NCI-H524 treated with DMSO at 0.1 percent for 48 hours (cell line): ENCODE results near the gene SLC6A9.

Experiments
- DNase-seq: peaks from one replicate; lab custom pipeline; 2025; lab: John Stamatoyannopoulos, UW

Gene SLC6A9

GRCh38 chr1:44002165-44002564 is 29.1 kb downstream of the SLC6A9 start:
- no peak for DNase-seq

DNA sequence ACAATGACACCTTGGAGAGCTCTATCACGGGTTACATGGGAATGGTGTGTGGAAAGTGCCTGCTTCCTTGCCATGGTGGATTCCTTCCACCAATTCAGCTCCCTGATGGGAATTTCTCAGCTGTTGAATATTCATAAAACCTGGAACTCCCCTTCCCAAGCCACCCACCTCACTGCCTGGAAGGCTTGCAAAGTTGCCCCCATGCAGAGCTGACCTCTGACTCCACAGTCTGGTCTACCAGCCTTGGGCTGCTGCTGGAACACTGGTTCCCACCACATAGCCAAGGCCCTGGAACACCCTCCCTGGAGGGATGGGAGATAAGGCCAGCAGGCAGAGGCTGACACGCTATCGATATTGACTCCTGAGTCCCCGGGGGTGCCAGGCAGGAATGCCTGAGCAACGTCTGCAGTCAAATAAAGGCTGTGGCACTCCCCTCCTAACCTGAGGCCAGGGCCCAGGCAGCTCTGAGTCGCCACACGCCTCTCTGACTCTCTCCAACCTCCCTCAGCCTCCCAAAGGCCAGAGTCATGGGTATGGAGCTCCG is 31.1 kb downstream of the SLC6A9 start:
- no peak for DNase-seq

- no peak for DNase-seq
These were observed 31.8 kb downstream of the SLC6A9 start for GRCh38 chr1:43999455-43999854.

DNA sequence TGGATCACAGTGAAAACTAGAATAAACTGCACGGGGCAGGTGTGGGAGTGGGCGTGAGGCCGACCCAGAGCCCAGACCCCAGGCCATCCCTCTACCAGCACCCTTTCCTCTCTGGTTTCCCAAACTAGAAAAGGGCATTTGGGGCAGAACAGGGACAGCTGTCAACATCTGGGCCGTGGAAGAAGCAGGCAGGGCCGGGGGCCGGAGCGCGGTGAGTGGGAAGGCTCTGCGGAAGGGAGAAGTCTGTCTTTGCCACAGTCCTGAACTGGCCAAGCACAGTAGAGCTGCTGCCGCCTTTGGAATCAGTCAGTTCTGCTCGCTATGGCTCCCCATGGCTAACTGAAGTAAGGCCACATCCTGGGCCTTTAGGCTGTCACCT is 33.3 kb downstream of the SLC6A9 start:
- DNase-seq, result no peak

DNA sequence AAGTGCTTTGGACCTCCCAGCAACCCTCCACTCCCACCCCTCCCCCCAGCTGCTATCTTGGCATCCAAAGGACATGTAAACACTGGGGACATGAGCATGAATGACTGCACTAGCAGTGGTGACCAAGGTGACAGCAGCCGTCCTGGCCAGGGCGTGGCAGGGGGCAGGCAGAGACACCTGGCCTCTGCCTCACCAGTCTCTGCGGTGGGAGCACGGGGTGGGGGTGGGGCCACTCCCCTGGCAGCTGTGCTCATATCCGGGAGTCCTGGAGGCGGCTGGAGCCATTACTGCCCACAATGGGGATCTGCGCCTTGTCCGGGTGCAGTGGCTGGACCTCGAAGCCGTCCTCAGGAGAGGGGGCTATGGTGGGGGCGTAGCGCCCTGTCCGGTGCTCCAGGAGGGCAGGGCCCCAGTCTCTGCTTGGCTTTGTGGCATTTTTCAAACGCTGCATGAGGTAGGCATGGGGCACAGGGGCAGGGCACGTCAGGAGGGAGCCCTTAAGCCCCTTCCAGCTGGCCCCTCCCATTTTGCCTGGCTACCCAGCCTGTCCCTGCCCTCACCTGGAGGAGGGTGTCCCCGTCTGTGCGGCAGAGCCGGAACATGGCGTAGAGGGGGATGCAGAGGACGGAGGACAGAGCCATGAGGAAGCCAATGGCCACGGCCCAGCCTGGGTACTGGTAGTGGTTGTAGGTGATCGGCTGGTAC is 33.8 kb downstream of the SLC6A9 start:
- no peak for DNase-seq

DNA sequence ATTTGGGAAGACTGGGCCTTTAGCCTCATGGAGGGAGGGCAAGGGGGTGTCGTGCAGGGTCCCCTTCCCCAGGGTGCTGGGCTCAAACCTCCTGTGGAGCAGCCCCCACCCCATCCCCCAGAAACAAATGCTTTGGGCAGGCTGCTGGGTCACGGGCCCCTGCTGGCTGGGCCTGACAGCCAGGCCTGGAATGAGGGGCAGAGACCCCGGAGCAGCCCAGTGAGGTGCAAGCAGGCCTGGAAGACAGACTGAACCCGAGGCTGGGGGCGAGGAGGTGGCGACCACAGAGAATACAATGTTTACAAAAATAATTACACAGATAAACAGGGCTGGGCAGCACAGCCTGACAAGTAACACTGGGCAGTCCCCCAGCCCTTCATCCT is 34.5 kb downstream of the SLC6A9 start:
- DNase-seq, result no peak

DNA sequence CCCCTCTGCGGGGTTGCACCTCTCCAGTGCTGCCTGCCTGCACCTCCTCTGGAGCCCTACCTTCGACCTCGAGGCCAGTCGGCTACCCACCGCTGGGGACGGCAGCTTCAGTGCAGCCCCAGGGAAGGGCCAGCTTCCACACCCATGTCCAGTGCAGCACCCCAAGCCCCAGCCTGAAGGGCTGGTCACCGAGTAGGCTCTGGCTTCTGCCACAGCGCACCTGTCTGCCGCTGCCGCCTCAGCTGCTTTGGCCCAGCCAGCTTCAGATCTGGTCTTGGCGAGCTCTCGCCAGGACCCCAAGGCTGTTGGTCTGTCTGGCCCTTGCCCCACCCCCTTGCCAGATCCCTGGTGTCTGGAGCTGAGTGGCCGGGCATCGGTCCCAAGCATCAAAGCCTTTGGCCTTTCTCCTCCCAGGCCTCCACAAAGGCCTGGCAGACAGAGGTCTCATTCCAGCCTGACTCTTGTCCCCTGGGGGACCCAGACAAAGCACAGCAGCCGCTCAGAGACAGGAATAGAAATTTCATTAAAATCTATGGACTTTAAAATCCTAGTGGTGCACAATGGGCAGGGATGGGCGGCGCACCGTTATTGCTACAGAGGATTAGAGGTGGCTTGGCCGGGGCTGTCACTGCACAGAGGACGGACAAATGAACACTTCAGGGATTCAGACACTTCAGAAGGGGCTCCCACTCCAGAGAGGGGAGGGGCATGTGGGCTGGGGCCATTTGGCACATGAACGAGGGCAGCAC is 35.1 kb downstream of the SLC6A9 start:
- DNase-seq, result no peak

- no peak for DNase-seq
These were observed 36.2 kb downstream of the SLC6A9 start for GRCh38 chr1:43994794-43995790.

DNA sequence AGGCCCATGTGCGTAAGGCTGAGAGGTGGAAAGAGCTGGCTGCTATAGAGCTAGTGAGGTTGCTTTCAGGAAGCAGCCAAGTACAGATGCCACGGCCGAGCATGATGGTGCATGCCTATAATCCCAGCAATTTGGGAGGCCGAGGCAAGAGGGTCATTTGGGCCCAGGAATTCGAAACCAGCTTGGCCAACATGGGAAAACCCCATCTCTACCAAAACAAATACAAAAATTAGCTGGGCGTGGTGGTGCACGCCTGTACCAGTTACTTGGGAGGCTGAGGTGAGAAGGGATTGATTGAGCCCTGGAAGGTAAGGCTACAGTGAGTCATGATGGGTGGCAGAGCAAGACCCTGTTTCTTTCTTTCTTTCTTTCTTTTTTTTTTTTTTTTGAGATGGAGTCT is 37.2 kb downstream of the SLC6A9 start:
- no peak for DNase-seq

GRCh38 chr1:43993206-43993914 is 37.9 kb downstream of the SLC6A9 start:
- DNase-seq, result no peak

DNA sequence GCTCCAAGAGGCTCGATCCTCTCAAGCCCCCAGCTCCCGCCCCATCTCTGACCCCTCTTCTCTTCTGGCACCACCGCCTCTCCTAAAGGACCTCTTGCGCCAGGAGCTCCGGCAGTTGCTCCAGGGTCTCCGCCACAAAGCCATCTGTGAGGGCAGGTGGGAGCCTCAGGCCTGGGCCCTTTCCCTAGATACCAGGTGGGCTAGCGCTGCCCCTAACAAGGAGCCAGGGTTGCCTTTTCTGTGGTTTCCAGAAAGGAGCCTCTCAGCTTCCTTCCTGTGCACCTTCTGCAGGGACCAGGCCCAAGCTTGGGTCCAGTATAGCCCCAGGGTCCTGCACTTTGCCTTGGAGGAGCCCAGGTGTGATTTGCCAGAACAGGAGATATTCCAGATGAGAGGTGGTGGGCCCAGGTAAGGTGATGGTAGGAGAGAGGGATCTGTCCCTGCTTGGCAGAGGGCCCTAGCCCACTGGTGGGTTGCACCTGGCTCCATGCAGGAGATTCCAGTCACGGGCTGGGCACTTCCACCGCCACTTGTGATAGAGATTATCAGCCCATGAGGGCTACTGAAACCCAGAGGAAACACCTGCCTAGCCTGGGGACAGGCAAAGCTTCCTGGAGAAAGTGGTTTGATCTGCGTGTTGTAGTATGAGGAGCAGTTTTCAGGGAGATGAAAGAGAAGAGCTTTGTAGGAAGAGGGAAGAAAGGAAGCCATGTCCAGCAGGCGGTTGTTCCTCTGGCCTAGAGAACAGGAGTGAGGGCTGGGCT is 38.8 kb downstream of the SLC6A9 start:
- DNase-seq, result no peak

DNA sequence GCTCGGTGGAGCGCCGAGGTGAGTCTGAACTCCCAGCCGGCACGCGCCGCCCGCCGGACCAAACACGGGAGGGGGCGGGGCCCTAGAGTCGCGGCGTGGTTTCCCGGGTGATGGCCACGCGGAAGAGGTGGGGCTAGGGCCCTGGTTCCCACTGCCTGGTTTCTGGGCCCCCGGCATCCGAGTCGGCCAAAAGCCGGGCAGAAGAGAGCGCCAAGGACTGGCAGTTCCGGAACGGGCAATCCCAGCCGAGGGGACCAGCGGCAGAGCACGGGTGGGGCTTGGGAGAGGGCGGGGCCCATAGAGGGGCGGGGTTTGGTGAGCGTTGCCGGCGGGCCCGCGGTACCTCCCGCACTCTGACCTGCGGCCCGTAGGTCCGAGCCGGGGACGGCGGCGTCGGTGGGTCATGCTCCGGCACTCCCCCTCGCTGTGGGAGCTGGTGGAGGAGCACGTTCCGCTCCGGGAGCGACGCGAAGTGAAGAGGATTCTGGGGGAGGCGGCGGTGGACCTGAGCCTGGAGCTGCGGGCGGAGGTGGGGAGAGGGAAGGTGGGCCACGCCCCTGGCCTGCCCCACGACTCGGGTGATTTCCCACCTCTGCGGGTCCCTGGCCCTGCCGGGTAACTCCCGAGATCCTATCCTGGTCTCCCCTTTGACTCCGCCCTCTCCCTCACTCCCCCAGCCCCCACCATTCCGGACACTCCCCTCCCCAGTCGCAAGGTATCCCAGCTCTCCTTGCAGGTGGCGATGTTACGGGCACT is 39.6 kb downstream of the SLC6A9 start, which contains the start of gene CCDC24:
TSS of gene CCDC24 (plus strand) at position 124 of the 756 bp plus-strand sequence. CDS start at position 404, 280 bp downstream.
- no peak for DNase-seq

GRCh38 chr1:43991200-43991475 is 40.1 kb downstream of the SLC6A9 start:
- DNase-seq, result no peak

DNA sequence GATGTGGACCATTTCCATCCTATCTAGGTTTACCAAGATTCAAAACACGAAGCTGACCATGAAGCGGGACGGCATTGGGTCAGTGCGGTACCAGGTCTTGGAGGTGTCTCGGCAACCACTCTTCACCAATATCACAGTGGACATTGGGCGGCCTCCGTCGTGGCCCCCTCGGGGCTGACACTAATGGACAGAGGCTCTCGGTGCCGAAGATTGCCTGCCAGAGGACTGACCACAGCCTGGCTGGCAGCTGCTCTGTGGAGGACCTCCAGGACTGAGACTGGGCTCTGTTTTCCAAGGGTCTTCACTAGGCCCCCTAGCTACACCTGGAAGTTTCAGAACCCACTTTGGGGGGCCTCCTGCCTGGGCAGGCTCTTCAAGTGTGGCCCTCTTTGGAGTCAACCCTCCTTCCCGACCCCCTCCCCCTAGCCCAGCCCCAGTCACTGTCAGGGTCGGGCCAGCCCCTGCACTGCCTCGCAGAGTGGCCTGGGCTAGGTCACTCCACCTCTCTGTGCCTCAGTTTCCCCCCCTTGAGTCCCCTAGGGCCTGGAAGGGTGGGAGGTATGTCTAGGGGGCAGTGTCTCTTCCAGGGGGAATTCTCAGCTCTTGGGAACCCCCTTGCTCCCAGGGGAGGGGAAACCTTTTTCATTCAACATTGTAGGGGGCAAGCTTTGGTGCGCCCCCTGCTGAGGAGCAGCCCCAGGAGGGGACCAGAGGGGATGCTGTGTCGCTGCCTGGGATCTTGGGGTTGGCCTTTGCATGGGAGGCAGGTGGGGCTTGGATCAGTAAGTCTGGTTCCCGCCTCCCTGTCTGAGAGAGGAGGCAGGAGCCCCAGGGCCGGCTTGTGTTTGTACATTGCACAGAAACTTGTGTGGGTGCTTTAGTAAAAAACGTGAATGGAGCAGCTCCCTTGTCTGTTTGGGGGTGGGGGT is 40.7 kb downstream of the SLC6A9 start:
- no peak for DNase-seq

- DNase-seq, result no peak
These were observed 43.9 kb downstream of the SLC6A9 start for GRCh38 chr1:43987159-43987902.

- DNase-seq, result no peak
These were observed 44.5 kb downstream of the SLC6A9 start for GRCh38 chr1:43986712-43987111.

DNA sequence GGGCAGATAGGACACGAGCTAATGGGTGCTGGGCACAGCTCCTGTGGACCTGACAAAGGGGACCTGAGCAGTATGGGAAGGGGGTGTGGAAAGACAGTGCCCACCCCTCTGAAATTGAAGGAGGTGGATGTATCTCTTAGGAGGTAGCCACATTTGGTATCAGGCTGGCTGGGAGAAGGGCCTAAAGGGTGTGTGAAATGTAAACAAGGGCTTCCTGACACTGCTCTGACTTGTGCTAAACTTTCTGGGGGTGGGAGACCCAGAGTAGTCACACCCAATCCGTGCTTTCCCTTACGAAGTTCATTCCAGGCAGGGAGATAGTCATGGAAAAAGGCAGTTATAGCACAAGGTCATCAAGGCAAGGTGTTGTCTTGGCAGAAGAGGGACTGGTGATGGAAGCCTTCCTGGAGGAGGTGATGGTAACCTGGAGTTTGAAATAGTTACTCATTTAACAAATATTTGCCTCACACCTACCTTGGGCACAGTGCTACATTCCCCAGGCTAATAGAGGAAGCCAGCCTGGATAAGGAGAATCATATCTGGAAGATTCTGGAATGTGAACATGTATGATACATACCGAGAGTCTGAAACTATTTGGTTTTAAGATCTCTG is 45.2 kb downstream of the SLC6A9 start:
- DNase-seq, result no peak

DNA sequence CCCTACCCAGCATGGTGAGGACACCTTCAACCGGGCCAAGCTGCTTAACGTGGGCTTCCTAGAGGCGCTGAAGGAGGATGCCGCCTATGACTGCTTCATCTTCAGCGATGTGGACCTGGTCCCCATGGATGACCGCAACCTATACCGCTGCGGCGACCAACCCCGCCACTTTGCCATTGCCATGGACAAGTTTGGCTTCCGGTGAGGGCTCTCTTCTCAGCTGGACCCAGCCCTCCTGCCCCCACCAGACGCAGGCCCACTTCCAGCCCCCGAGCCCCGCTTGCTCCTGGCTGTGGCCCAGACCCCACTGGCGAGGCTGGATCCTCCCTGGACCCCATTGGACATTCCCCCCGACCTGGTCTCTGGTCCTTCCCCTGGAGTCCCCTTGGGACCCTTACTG is 46.4 kb downstream of the SLC6A9 start:
- no peak for DNase-seq
